ENCODE measurements around the gene PRR36.

DNA sequence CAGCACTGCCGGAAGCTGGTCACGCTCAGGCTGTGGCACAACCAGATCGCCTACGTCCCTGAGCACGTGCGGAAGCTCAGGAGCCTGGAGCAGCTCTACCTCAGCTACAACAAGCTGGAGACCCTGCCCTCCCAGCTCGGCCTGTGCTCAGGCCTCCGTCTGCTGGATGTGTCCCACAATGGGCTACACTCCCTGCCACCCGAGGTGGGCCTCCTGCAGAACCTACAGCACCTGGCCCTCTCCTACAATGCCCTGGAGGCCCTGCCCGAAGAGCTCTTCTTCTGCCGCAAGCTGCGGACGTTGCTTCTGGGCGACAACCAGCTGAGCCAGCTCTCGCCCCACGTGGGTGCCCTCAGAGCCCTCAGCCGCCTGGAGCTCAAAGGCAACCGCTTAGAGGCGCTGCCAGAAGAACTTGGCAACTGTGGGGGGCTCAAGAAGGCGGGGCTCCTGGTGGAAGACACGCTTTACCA, 26.2 kb upstream of the PRR36 start:
- TF ChIP-seq SPI1 (IDR thresholded peaks at IDR 0.05; ENCODE audit: borderline replicate concordance, low read depth) (no peak), POLR2AphosphoS5 (IDR thresholded peaks at IDR 0.05; ENCODE audit: low read depth) (no peak)
- TF ChIP-seq, protein P1, sequence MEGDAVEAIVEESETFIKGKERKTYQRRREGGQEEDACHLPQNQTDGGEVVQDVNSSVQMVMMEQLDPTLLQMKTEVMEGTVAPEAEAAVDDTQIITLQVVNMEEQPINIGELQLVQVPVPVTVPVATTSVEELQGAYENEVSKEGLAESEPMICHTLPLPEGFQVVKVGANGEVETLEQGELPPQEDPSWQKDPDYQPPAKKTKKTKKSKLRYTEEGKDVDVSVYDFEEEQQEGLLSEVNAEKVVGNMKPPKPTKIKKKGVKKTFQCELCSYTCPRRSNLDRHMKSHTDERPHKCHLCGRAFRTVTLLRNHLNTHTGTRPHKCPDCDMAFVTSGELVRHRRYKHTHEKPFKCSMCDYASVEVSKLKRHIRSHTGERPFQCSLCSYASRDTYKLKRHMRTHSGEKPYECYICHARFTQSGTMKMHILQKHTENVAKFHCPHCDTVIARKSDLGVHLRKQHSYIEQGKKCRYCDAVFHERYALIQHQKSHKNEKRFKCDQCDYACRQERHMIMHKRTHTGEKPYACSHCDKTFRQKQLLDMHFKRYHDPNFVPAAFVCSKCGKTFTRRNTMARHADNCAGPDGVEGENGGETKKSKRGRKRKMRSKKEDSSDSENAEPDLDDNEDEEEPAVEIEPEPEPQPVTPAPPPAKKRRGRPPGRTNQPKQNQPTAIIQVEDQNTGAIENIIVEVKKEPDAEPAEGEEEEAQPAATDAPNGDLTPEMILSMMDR (IDR thresholded peaks at IDR 0.05; ENCODE audit: insufficient read depth, low read length) = no peak
